GM23338 (cell line): ENCODE measurements around the gene OR4C45.

Source experiments
- CREB1 ChIP-seq: fragments of 250-450 bp; sonication (Bioruptor Pico); IDR thresholded peaks from 2 replicates; pipeline ENCODE4 v1.5.0; 2020; ENCODE audit warnings: low read depth, mild to moderate bottlenecking, moderate library complexity
- CTCF ChIP-seq, 2 experiments: fragments of 200-600 bp in 1 of 2; sonication (generic) in 1 of 2; conservative IDR thresholded peaks; 2 replicates each; pipeline versions ENCODE4 v1.5.1 to v1.6.1; 2016 to 2017; ENCODE audit warnings: antibody characterized with exemption in 2 of 2, low read depth in 2 of 2, mild to moderate bottlenecking in 2 of 2, moderate library complexity in 1 of 2
- ETS1 ChIP-seq: IDR thresholded peaks from 2 replicates; pipeline ENCODE4 v1.6.1; 2016; ENCODE audit warnings: antibody characterized with exemption
- EZH2 ChIP-seq: fragments of 200-600 bp; sonication (generic); IDR thresholded peaks from one replicate; pipeline ENCODE4 v1.8.0; 2017; ENCODE audit warnings: antibody characterized with exemption, mild to moderate bottlenecking, low read depth; ENCODE audit not compliant: unreplicated experiment
- EZH2phosphoT487 ChIP-seq: fragments of 200-600 bp; sonication (generic); IDR thresholded peaks from one replicate; pipeline ENCODE4 v1.8.1; 2018; ENCODE audit warnings: antibody characterized with exemption; ENCODE audit not compliant: unreplicated experiment
- JUNB ChIP-seq: IDR thresholded peaks from one replicate; pipeline ENCODE4 v1.6.1; 2016; ENCODE audit warnings: antibody characterized with exemption; ENCODE audit not compliant: unreplicated experiment
- POLR2AphosphoS5 ChIP-seq: IDR thresholded peaks from 2 replicates; pipeline ENCODE4 v1.6.1; 2016; ENCODE audit warnings: antibody characterized with exemption, low read depth
- REST ChIP-seq: IDR thresholded peaks from one replicate; pipeline ENCODE4 v1.6.1; 2018; ENCODE audit warnings: antibody characterized with exemption; ENCODE audit not compliant: unreplicated experiment
- ZNF114 ChIP-seq: fragments of 250-450 bp; sonication (Bioruptor Pico); IDR thresholded peaks from 2 replicates; pipeline ENCODE4 v1.5.0; 2020; ENCODE audit warnings: mild to moderate bottlenecking, moderate library complexity
- ZNF331 ChIP-seq: fragments of 250-450 bp; sonication (Bioruptor Pico); IDR thresholded peaks from 2 replicates; pipeline ENCODE4 v1.5.0; 2020; ENCODE audit warnings: low read depth, mild to moderate bottlenecking, moderate library complexity
- ZNF462 ChIP-seq: fragments of 250-450 bp; sonication (Bioruptor Pico); IDR thresholded peaks from 2 replicates; pipeline ENCODE4 v1.5.0; 2020; ENCODE audit warnings: mild to moderate bottlenecking, moderate library complexity

- TF ChIP-seq POLR2AphosphoS5, result no peak
- no peak for TF ChIP-seq CTCF (conservative IDR thresholded peaks at IDR 0.05; ENCODE audit: low read depth in 2 of 2)
- TF ChIP-seq JUNB, result no peak
- no peak for TF ChIP-seq REST
- TF ChIP-seq EZH2, result no peak
- no peak for TF ChIP-seq ZNF331
- TF ChIP-seq EZH2phosphoT487, result no peak
- TF ChIP-seq ETS1, result no peak
- no peak for TF ChIP-seq ZNF462
- no peak for TF ChIP-seq ZNF114 (CRISPR knock-in tag)
- no peak for TF ChIP-seq CREB1 (CRISPR knock-in tag)
Observed at GRCh38 chr11:50080256-50080655, 47.6 kb downstream of the OR4C45 start.
